Epithelial cell of prostate (primary cell): ENCODE data around the gene PDK3.

Experiments
- DNase-seq: peaks from one replicate; pipeline ENCODE4 v3.0.0-alpha.2; 2011; ENCODE audit warnings: low read depth, low spot score
- H3K27ac ChIP-seq: fragments of 450-650 bp; 2 replicates; pipeline ENCODE4 v1.5.1; 2017; ENCODE audit warnings: mild to moderate bottlenecking

Gene PDK3

DNA sequence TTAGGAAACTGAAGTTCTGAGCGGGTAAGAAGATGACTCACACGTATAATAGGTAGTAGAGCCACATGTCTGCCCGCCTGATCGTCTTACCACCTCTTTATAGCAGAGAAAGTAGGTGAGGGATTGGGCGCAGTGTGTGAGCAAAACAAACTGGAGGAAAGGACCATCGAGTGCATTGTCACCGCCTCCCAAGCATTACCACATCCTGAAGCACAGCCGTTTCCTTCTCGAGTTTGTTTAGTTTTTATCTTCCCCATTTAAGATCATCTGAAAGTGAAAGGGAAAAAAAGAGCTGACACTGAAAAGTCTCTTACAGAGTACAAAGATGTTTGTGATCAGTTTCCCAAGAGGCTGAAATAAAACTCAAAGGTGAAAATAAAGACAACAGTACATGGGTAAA, 14.8 kb downstream of the PDK3 start:
- H3K27ac ChIP-seq = no peak overlapping the region
- DNase-seq = no peak

DNA sequence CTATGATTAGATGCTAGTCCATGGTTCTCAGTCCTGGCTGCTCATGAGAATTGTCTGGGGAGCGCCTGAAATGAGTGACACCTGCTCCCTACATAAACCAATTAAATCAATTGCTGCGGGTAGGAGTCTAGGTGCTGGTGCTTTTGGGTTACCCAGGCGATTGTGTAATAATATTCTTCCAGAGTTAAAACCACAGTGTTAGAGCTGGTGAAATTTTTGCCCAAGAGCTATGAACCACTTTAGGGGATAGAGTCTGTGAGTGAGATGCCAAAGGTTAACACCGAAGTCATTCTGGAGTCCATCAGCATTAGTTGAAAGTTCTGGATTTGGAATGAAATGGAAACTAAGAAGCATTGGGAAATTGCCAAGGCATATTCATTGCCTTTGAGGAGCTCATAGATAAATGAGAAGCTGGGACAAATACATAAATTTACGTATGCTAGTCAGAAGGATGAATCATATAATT, 15.3 kb downstream of the PDK3 start:
- no peak overlapping the region for H3K27ac ChIP-seq
- no peak for DNase-seq

DNA sequence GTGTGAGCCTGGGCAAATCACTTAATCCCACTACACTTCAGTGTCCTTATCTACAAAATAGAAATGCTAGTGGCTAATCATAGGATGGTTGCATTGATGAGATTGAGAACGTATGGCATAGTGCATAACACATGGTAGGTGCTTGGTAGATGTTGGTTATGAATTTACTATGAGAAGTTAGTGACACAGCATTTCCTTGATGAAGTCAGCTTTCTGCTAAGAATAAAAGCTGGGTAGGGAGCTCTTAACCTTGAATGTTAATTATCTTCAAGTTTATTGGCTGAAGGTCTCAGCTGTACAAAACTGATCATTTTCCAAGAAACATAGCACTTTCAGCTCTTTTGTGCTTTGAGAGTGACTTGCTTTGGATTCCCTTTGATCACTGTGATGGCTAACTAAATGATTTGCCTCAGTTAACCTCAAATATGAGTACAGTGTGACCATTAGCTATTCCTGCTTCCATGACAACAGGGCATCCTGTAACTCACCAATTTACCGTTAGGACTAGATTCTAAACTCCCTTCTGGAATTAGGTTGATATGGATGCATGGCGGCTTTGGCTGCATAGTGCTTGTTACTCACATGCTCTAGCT, 17.8 kb downstream of the PDK3 start:
- H3K27ac ChIP-seq = no peak overlapping the region
- no peak for DNase-seq

DNA sequence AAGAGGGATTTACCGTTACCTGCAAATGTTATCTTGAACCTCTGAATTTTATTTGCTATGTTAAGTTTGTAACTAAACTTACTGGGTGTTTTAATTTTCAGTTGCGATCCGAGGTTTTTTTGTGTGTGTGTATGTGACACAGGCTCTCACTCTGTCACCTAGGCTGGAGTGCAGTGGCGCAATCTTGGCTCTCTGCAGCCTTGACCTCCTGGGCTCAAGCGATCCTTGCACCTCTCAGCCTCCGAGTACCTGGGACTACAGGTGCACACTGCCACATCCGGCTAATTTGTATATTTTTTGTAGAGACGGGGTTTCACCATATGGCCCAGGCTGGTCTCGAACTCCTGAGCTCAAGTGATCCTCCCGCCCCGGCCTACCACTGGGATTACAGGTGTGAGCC, 18.5 kb downstream of the PDK3 start:
- no peak for DNase-seq
- no peak overlapping the region for H3K27ac ChIP-seq

DNA sequence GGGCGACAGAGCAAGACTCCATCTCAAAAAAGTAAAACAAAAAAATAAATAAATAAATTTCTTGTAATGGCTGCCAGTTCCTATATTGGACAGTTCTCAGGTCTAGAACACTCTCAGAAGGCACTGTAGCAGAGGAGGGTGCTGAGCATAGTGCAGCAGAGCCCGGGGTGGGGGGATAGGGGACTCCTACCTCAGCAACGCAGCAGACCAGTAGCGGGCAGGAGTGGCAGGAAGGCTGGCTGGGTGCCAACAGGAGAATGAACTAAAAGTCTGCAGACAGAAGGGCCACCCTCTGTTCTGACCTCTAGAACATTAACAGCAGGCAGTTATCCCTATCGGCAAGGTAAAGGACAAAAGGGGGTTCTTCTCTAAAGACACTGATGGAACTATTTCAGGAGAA, 20.2 kb downstream of the PDK3 start:
- DNase-seq = no peak
- H3K27ac ChIP-seq = no peak overlapping the region

DNA sequence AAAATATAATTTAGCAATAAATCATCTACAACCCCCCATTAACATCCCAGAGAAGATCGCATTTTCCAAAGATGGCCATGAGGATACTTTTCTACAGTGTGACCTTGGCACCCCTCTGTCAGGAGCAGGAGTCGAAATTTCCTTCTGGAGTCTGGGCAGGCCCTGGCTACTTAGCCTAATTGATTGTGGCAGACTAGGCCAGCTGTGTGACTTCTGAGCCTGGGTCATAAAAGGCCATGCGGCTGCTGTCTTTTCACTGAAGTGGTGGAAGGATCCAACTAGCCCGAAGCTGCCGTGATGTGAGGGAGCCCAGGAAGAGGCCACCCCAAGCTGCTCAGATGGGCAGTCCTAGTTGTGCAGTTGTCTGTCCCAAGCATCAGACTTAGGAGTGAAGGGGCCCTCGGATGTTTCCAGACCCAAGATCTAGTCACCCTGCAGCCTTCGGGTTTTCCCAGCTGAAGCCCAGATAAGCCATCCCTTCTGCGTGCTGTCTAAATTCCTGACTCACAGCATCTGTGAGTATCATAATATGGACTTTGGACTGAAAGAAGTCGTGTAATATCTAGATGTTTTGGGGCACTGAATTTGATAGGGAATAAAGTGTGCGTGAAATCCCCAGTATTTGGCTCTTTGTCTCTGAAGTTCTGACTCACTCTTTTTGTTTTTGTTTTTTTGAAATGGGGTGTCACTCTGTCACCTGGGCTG, 21.0 kb downstream of the PDK3 start:
- H3K27ac ChIP-seq = no peak overlapping the region
- no peak for DNase-seq

DNA sequence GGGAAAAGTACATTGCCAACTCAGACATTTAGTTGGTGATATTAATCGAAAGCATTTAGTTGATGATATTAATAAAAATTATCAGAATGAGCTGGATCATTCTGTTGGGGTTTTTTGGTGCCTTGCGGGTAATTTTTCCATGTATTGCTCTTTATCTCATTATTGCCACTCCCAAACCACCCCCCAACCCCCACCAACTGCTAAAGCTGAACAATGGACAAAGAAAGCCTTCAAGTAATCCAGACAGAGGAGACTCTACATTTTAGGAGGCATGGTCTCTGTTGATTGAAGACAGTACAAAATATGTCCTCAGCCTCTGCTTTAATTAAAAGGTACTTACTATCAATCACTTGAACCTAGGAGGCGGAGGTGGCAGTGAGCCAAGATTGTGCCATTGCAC, 22.5 kb downstream of the PDK3 start:
- no peak overlapping the region for H3K27ac ChIP-seq
- no peak for DNase-seq

DNA sequence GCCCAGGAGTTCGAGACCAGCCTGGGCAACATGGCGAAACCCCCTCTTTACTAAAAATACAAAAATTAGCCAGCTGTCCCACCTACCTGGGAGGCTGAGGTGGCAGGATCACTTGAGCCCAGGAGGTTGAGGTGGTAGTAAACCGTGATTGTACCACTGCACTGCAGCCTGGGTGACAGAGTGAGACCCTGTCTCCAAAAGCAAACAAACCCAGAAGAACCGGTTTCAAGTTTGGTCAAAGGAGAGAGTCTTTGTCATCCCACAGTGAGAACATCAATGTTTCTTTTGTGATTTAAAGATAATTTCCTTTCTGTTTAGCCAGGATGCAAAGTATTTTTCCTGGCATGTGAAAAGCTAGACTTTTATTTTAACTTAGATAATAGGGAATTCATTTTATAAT, 26.7 kb downstream of the PDK3 start:
- no peak overlapping the region for H3K27ac ChIP-seq
- no peak for DNase-seq

DNA sequence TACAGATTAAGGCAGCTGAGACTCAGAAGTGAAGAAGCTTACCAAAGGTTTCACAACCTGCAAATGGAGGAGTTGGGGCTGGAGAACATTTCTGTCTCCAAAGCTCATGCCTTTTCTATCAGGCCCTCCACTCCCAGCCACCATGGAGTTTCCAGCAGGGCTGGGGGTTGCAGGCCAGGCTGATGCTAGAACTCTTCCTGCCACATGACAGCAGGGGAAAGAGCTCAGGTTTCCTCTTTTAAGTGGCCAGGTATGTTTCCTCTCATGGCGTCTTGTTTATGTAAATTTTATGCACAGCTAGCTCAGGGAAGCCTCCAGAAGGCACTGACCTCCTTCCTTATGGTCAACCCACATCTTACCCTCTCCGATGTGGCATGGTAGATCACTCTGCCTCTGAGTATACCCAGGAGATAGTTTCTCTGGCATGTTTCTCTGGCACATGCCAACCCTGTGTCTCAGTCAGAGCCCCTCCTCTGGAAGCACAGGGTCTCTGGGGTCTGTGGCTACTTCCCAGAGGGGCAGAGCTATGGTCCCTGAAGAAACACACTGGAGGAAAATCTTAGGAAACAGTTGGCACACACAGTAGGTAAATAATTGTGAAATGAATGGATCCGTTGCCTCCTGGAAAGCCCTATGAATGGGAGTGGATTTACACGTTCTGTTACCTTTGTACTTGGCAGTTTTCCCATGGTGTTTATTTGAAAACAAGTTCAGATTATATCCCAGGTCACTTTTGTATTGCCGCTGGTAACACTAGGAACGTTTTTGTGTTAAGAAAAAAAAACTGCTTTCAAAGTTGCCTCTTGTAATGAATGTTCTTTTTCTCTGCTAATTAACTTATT, 28.9 kb downstream of the PDK3 start:
- no peak overlapping the region for H3K27ac ChIP-seq
- DNase-seq = no peak

DNA sequence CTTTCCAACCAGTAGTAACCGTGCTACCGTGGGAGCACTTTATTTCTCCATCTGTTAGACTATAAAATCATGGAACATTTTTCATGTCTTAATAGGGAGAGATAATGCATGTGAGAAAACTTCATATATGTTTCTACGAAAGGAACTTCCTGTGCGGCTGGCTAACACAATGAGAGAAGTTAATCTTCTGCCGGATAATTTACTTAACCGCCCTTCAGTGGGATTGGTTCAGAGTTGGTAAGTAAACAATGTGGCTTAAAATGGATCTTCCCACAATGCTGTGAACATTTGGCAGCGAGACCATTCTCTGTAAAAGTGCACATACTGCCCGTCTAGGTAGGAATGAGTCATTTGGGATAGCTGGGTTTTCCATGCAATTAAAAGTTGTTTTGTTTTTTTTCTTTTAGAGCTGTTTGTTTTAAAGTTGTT, 29.6 kb downstream of the PDK3 start:
- no peak overlapping the region for H3K27ac ChIP-seq
- DNase-seq = peak; percentile 79

DNA sequence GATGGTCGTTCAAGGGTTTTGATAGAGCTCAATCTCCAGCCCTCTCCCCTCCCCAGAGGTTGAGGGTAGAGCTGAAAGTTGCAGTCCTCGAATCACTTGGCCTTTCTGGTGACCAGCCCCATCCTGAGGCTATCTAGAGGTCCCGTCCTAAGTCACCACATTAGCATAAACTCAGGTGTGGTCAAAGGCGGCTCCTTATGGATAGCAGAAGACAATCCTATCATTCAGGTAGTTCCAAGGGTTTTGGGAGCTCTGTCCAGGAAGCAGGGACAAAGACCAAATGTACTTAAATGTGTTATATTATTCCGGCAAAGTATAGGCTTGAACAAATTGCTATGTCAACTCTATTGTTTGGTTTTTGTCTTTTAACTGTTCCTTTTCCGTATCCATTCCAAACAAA, 30.6 kb downstream of the PDK3 start:
- no peak for DNase-seq
- H3K27ac ChIP-seq = no peak overlapping the region

DNA sequence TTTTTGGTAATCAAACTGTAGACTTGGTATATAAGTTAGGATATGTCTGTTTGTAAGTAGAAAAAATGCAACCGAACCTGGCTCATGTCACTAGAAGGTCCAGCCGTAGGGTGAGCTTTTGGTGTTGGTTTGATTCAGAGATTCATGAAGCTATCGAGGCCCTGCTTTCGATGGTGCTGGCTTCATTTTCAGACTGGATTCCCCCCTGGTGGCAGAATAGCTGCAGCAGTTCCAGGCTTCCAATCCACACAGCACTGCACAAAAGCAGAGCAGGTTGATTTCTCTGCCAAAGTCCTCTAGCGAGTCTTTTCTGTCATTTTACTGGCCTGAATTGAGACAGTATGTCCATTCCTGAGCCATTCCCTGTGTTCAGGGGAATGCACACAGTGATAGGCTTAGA, 33.1 kb downstream of the PDK3 start:
- H3K27ac ChIP-seq = no peak overlapping the region
- DNase-seq = no peak

DNA sequence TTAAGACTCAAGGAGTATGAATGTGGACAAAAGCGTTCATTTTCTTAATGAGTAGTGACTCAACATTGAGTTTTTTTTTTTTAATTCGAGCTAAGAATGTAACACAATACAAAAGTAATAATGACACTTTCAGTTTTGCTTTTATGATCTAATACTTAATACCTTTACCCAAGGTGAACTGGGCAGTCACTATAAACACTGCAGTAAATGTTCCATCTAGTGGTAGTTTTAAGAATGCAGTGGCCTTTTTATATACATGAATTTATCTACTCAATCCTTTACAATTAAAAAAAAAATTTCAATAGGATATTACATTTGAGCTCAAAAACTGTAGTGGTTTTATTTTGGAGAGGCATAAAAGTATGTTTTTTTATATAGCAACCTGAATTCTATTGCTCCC, 33.9 kb downstream of the PDK3 start:
- DNase-seq = no peak
- no peak overlapping the region for H3K27ac ChIP-seq

DNA sequence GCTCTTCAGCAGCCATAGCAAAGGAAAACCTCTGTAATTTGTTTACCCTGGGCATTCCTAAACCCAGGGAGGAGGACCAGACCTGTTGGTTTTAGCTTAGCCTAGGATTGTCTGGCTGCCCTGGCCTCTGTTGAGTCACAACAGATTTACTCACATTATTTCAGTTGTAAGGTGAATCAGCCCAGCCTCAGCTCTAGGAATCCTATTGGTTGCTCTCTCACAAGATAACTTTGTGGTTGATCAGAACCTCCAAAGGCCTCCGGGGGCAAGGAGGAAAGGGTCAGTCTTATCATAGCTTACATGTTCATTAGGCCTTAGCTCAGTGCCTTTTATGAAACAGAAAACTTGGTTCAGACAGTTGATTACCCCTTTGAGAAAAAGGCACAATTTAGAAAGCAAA, 41.0 kb downstream of the PDK3 start:
- DNase-seq = peak; percentile 43
- no peak overlapping the region for H3K27ac ChIP-seq

DNA sequence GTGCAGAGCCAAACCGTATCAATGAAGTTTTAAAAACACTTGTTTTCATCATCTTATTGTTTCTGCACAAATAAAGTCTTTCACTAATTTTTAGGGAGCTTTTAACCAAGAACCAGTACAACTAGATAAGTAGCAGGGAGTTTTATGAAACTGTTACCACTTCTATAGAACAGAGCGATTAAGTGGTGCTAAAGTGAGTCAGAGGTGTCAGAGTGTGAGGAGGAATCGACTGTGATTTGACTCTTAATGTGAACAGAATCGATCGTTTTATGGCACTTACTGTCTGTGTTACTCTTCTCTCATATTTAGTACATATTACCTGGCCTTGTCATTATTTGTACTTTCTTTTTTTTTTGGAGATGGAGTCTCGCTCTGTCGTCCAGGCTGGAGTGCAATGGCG, 43.3 kb downstream of the PDK3 start:
- DNase-seq = no peak
- H3K27ac ChIP-seq = no peak overlapping the region

DNA sequence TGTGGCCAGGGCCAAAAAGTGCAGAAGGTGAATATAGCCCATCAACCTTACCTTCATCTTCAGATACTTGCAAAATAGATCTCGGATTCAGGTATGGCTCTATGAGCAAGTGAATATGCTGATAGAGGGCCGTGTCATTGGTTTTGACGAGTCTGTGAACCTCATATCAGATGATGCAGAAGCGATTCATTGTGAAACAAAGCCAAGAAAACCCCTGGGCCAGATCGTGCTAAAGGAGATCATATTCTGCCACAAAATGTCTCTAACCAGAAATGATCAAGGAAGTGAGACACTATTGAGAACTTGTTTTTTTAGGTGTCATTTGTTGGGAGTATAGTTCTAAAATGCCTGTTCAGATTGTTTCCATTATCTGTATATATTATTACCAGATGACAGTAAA, 48.3 kb downstream of the PDK3 start:
- no peak overlapping the region for H3K27ac ChIP-seq
- no peak for DNase-seq

DNA sequence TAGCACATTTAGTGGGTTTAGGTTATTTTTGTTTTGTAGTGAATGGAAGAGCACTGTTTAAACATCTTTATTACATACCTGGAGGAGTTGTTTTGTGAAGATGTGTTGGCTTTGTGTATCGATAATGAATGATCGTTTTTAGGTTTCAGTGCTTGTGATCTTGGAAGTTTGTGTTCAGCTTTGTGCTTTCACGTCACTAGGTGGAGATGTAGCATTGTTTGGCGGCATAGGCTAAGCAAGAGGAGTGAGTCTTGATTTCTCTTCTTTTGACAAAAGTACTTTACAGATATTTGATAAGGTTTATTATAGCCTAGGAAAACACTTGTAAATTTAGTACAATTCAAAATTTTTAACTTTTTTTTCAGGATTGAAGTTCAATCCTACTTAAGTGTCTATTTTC, 50.4 kb downstream of the PDK3 start:
- no peak for DNase-seq
- H3K27ac ChIP-seq = no peak overlapping the region

DNA sequence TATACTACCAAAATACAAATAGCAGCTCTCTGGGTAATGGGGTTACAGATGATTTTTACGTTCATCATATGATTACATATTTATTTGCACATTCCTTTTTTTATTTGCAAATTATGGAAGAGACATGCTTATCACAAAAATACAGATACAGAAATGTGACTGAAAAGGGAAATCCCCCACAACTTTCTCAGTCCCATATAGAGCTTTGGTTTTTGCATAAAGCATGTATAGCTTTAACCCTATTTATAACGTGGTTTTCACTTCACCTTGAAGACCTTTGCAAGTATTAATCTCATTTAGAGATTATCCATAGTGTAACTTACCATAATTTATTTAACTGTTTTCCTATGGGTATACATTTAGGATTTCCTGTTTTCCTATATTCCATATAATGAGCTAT, 55.4 kb downstream of the PDK3 start:
- H3K27ac ChIP-seq = no peak overlapping the region
- DNase-seq = no peak

DNA sequence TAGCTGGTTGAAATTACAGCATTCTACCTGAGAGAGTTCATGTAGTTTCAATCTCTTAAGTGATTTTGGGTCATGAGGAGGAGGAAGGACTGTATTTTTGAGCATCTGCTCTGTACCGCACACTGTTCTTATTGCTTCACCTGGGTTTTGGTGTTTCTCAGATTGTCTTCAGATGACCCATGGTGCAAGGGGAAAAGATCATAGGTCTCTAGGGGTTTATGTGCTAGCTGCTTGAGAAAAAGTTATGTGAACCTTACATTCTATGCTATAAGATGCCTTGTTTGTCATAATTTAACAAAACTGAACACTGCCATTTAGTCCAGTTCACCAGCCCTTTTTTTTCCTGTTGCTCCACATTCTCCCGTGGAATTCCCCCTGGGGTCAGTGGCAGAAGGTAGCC, 60.4 kb downstream of the PDK3 start:
- no peak overlapping the region for H3K27ac ChIP-seq
- DNase-seq = no peak

DNA sequence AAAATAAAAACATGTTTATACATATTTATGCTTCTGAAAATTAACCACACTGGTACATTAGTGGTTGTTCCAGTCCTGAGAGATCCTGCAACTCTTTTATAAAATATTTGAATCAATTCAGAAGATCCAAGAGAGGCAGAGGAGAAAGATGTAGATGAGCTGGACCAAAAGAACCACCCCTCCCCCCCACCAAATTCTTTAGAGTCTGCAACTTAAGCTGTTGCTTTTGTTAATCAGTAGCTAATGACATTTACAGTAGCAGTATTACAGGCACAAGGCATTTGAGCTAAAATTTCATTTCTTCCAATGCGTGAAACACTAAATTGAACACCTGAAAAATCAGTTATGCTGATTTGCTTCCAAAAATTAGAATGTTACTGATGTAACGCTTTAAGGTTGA, 61.5 kb downstream of the PDK3 start:
- H3K27ac ChIP-seq = no peak overlapping the region
- DNase-seq = no peak

DNA sequence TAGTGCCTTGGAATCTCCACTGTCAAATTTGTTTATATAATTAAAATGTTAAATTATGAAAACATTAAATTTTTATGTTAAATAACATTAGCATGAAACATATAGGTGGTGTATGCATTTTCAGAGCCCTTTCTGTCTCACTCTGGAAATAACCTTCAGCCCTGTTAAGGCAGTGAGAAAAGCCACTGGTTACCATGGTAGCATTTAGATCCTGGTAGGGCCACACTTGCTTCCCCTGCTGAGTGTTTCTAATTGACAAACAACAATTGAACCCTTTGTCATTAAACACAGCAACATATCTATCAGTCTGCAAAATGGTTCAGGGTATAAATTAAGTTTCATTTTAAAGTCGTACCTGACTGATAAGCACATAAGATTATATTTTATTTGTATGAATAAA, 63.5 kb downstream of the PDK3 start:
- no peak overlapping the region for H3K27ac ChIP-seq
- no peak for DNase-seq
